ENCODE data around the gene KIF13A. TPM values are rescaled to one million over a fixed set of nuclear protein-coding genes. Genes with fewer than 3 reads are reported as not detected.
"Not testable (repeated sequence)": the region's sequence is repeated elsewhere in the genome, so short reads cannot be mapped to it uniquely, and the experiment has no call there.

The KIF13A gene
- total RNA-seq, 2 donors from 2014 or later: 0.68 to 1.4 TPM

GRCh38 chr6:17930321-17930993, 57.0 kb downstream of the KIF13A start:
- no peak for ATAC-seq
- H3K4me3 Mint-ChIP-seq: no peak overlapping the region
- H3K27ac Mint-ChIP-seq: no peak overlapping the region
- no peak for DNase-seq
- no peaks in the 10 kb centered on the region for H3K9me3 ChIP-seq (ENCODE audit: control insufficient read depth, low read length, poor library complexity, severe bottlenecking)
- peaks cover 38% of the 10 kb centered on the region for H3K27me3 Mint-ChIP-seq
- H3K4me1 Mint-ChIP-seq: no peaks in the 10 kb centered on the region
- H3K36me3 Mint-ChIP-seq (ENCODE audit: low read depth): peaks cover 2% of the 10 kb centered on the region

GRCh38 chr6:17928514-17929430, 58.7 kb downstream of the KIF13A start:
- ATAC-seq (no peak), DNase-seq (no peak)
- H3K27ac Mint-ChIP-seq: no peak overlapping the region
- no peak overlapping the region for H3K4me3 Mint-ChIP-seq
- H3K36me3 Mint-ChIP-seq (ENCODE audit: low read depth): peaks cover 2% of the 10 kb centered on the region
- no peaks in the 10 kb centered on the region for H3K9me3 ChIP-seq (ENCODE audit: control insufficient read depth, low read length, poor library complexity, severe bottlenecking)
- peaks cover 50% of the 10 kb centered on the region for H3K27me3 Mint-ChIP-seq
- no peaks in the 10 kb centered on the region for H3K4me1 Mint-ChIP-seq

DNA sequence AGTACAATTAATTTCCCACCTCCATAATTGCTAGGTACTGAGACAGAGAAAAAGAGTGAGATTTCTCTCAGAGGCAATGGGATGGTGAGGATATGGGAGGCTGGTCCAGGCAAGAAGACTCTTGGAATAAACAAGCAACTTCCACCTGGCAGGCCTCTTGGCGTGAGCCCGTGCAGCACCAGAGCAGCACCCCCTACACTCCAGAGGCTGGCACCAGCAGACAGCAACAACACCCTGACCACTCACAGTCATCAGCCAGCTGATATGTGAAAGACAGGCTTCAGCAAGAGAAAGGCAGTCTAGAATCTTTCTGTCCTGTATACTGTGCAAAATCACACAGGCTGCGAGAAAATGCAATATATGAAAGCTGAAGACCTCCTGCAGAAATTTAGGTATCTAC, 59.7 kb downstream of the KIF13A start:
- H3K4me3 Mint-ChIP-seq: no peak overlapping the region
- DNase-seq (no peak), ATAC-seq (no peak)
- peaks cover 2% of the 10 kb centered on the region for H3K36me3 Mint-ChIP-seq (ENCODE audit: low read depth)
- peaks cover 52% of the 10 kb centered on the region for H3K27me3 Mint-ChIP-seq
- H3K9me3 ChIP-seq (ENCODE audit: control insufficient read depth, low read length, poor library complexity, severe bottlenecking): no peaks in the 10 kb centered on the region
- H3K4me1 Mint-ChIP-seq: no peaks in the 10 kb centered on the region
- no peak overlapping the region for H3K27ac Mint-ChIP-seq

GRCh38 chr6:17923401-17923863, 64.0 kb downstream of the KIF13A start:
- peaks cover 41% of the 10 kb centered on the region for H3K27me3 Mint-ChIP-seq
- ATAC-seq (no peak), DNase-seq (no peak)
- no peaks in the 10 kb centered on the region for H3K36me3 Mint-ChIP-seq (ENCODE audit: low read depth)
- no peak overlapping the region for H3K27ac Mint-ChIP-seq
- no peak overlapping the region for H3K4me3 Mint-ChIP-seq
- no peaks in the 10 kb centered on the region for H3K4me1 Mint-ChIP-seq
- no peaks in the 10 kb centered on the region for H3K9me3 ChIP-seq (ENCODE audit: control insufficient read depth, low read length, poor library complexity, severe bottlenecking)

GRCh38 chr6:17921454-17921853, 66.0 kb downstream of the KIF13A start:
- no peak overlapping the region for H3K4me3 Mint-ChIP-seq
- peaks cover 2% of the 10 kb centered on the region for H3K4me1 Mint-ChIP-seq
- H3K27ac Mint-ChIP-seq: no peak overlapping the region

GRCh38 chr6:17919496-17919895, 67.9 kb downstream of the KIF13A start:
- ATAC-seq (no peak), DNase-seq (no peak)
- H3K9me3 ChIP-seq (ENCODE audit: control insufficient read depth, low read length, poor library complexity, severe bottlenecking): no peaks in the 10 kb centered on the region
- Mint-ChIP-seq H3K4me1 (peaks cover 2% of the 10 kb centered on the region), H3K27ac (no peak overlapping the region), H3K4me3 (no peak overlapping the region), H3K27me3 (peaks cover 26% of the 10 kb centered on the region), H3K36me3 (ENCODE audit: low read depth) (no peaks in the 10 kb centered on the region)

More at GRCh38 chr6:17921454-17921853, 66.0 kb downstream of the KIF13A start:
- no peak for ATAC-seq
- H3K36me3 Mint-ChIP-seq (ENCODE audit: low read depth): no peaks in the 10 kb centered on the region
- H3K27me3 Mint-ChIP-seq: peaks cover 37% of the 10 kb centered on the region
- no peak for DNase-seq
- H3K9me3 ChIP-seq (ENCODE audit: control insufficient read depth, low read length, poor library complexity, severe bottlenecking): no peaks in the 10 kb centered on the region

DNA sequence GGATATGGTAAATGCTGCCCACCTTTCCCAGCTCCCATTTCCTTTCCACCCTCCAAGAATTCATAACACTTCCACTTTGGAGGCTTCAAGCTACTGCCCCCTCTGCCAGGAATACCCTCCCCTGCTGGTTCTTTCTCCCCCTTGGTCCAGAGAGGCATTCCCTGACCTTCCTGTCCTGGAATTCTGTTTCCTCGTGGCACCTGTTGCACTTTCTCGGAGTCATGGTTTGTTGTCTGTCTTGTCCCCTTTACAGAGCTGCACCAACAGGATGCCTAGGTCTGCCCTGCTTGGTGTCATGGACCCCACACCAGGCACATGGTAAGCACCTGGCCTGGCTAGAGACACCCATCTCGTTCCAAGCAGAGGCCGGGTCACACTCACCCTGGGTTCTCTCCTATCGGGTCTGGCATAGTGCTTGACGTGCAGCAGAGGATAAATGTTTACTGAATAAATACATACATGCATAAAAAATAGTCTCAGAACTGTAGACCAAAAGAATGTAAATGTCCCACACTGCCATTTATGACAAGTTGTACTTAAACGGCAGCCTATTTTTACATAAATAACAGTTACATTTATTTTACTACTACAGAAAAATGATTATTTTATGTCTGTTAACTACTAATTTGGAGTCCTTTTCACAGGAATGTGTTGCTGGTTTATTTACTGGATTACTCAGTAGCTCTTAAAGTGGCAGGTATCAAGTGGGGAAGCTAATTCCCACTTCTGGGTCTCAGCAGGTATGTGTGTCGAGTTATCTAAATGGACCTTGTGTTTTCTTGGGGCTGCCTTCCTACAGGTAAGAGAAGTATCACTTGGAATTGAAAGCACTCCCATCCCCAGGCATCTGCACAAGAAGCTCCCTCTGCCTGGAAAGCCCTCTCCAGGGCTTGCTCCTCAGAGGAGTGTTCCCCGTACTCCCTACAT, 69.3 kb downstream of the KIF13A start:
- ATAC-seq: no peak
- Mint-ChIP-seq H3K27ac (no peak overlapping the region), H3K27me3 (peaks cover 22% of the 10 kb centered on the region), H3K4me1 (peaks cover 2% of the 10 kb centered on the region), H3K36me3 (ENCODE audit: low read depth) (no peaks in the 10 kb centered on the region), H3K4me3 (no peak overlapping the region)
- no peaks in the 10 kb centered on the region for H3K9me3 ChIP-seq (ENCODE audit: control insufficient read depth, low read length, poor library complexity, severe bottlenecking)
- DNase-seq: no peak

- Mint-ChIP-seq H3K36me3 (ENCODE audit: low read depth) (no peaks in the 10 kb centered on the region), H3K27ac (no peak overlapping the region), H3K4me1 (peaks cover 2% of the 10 kb centered on the region), H3K4me3 (no peak overlapping the region), H3K27me3 (peaks cover 24% of the 10 kb centered on the region)
- no peaks in the 10 kb centered on the region for H3K9me3 ChIP-seq (ENCODE audit: control insufficient read depth, low read length, poor library complexity, severe bottlenecking)
- ATAC-seq: no peak
- DNase-seq: no peak
These were observed 72.8 kb downstream of the KIF13A start for GRCh38 chr6:17914651-17915050.

DNA sequence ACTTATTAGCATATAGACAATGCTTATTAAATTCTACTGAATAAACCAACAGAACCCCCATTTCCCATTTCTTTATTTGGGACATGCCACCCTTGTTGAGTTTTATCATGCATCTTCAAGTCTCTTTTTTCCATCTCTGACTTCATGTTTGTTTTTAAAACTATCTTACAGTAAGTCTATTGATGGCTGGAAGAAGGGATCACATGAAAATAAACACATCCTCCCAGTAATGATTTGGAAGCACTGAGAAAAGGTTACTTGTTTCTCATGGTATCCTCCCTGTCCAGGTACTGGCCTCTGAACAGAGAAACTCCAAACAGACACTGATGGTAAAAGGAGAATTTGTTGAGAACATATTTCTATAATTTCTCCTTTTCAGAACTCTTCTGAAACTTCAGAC, 74.9 kb downstream of the KIF13A start:
- H3K27me3 Mint-ChIP-seq: peaks cover 19% of the 10 kb centered on the region
- ATAC-seq: no peak
- no peaks in the 10 kb centered on the region for H3K36me3 Mint-ChIP-seq (ENCODE audit: low read depth)
- no peak for DNase-seq
- no peaks in the 10 kb centered on the region for H3K9me3 ChIP-seq (ENCODE audit: control insufficient read depth, low read length, poor library complexity, severe bottlenecking)
- no peak overlapping the region for H3K4me3 Mint-ChIP-seq
- H3K4me1 Mint-ChIP-seq: peaks cover under 1% of the 10 kb centered on the region
- H3K27ac Mint-ChIP-seq: no peak overlapping the region

GRCh38 chr6:17911656-17912055, 75.8 kb downstream of the KIF13A start:
- peaks cover 24% of the 10 kb centered on the region for H3K27me3 Mint-ChIP-seq
- H3K27ac Mint-ChIP-seq, DNase-seq: not testable (repeated sequence)

DNA sequence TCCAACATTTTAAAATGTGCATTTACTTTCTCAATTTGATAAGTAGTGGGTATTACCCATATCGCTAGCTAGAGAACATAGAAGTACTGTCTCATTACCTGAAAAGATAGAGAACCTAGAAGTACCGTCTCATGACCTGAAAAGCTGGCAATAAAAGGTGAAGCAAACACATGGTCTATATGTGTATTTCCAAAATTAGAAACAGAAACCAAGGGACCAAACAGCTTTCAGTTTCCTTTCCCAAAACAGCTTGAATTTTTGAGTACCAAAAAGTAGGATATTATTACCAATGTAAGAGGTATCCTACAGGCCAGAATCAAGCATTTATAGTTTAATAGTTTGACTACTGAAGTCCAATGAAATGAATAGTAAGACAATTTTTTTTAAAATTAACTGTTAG, 77.2 kb downstream of the KIF13A start:
- ATAC-seq (no peak), DNase-seq (no peak)
- Mint-ChIP-seq H3K4me3 (no peak overlapping the region), H3K4me1 (peaks cover 5% of the 10 kb centered on the region), H3K27me3 (peaks cover 30% of the 10 kb centered on the region), H3K27ac (no peak overlapping the region), H3K36me3 (ENCODE audit: low read depth) (no peaks in the 10 kb centered on the region)
- no peaks in the 10 kb centered on the region for H3K9me3 ChIP-seq (ENCODE audit: control insufficient read depth, low read length, poor library complexity, severe bottlenecking)

More at GRCh38 chr6:17911656-17912055, 75.8 kb downstream of the KIF13A start:
- not testable (repeated sequence) for H3K9me3 ChIP-seq (ENCODE audit: control insufficient read depth, low read length, poor library complexity, severe bottlenecking); H3K4me3 Mint-ChIP-seq; H3K4me1 Mint-ChIP-seq; H3K36me3 Mint-ChIP-seq (ENCODE audit: low read depth); ATAC-seq

DNA sequence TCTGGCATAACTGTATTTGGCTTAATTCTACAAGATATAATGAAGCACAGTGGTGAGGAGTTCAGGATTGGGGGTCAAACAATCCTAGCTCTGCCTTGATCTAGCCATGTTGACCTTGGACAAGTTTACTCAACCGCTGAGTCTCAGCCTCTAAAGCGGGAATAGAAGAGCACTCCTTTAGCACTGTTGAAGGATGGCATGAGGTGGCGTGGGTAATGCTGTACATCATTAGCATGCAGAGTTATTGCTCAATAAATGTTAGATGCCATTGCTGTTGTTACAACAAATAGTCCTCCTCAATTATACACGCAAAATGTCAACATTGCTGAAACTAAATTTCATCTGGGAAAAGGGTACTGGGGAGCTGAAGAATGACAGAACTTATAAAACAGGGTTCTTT, 78.6 kb downstream of the KIF13A start:
- Mint-ChIP-seq H3K27ac (peak overlapping the region; percentile 24), H3K4me3 (no peak overlapping the region)
- DNase-seq: no peak

More for the DNA sequence above, 78.6 kb downstream of the KIF13A start:
- peaks cover 32% of the 10 kb centered on the region for H3K27me3 Mint-ChIP-seq
- H3K4me1 Mint-ChIP-seq: peaks cover 5% of the 10 kb centered on the region
- no peaks in the 10 kb centered on the region for H3K9me3 ChIP-seq (ENCODE audit: control insufficient read depth, low read length, poor library complexity, severe bottlenecking)
- no peaks in the 10 kb centered on the region for H3K36me3 Mint-ChIP-seq (ENCODE audit: low read depth)
- ATAC-seq: no peak
